Lung (tissue), 12 donors: ENCODE data around the gene TPI1. TPM values are rescaled to one million over a fixed set of nuclear protein-coding genes. Genes with fewer than 3 reads are reported as not detected.

Experiments used
- ATAC-seq: fragments of 200-7000 bp; cut with Tn5 transposase; one replicate; pipeline ENCODE4 v1.9.1; 2020; ENCODE audit warnings: moderate number of reproducible peaks; ENCODE audit not compliant: insufficient read depth, low FRiP score
- DNase-seq, 3 donors: peaks; one replicate each; pipeline ENCODE4 v3.0.0-alpha.2; 2013 to 2017
- H3K27ac ChIP-seq, 2 donors: one replicate each; pipeline ENCODE4 v1.5.1; 2013; ENCODE audit warnings: mild to moderate bottlenecking in 2 of 2, moderate library complexity in 2 of 2, control low read depth in 1 of 2, inconsistent platforms in 1 of 2, low read depth in 1 of 2, low read length in 1 of 2
- H3K27me3 ChIP-seq, 3 donors: one replicate each; pipeline ENCODE4 v1.5.1; 2013; ENCODE audit warnings: low read length in 2 of 3; ENCODE audit not compliant: control insufficient read depth in 3 of 3, insufficient read depth in 3 of 3
- H3K36me3 ChIP-seq, 4 donors: one replicate each; pipeline ENCODE4 v1.5.1; 2013; ENCODE audit warnings: low read length in 4 of 4, mild to moderate bottlenecking in 1 of 4, moderate library complexity in 1 of 4; ENCODE audit not compliant: control insufficient read depth in 4 of 4, insufficient read depth in 4 of 4
- H3K4me1 ChIP-seq, 5 donors: one replicate each; pipeline ENCODE4 v1.5.1; 2013; ENCODE audit warnings: low read length in 5 of 5, mild to moderate bottlenecking in 2 of 5, moderate library complexity in 1 of 5; ENCODE audit not compliant: control insufficient read depth in 5 of 5, insufficient read depth in 5 of 5
- H3K4me3 ChIP-seq: one replicate; pipeline ENCODE4 v1.5.1; 2013; ENCODE audit warnings: mild to moderate bottlenecking, control low read depth, moderate library complexity
- H3K9ac ChIP-seq, 2 donors: one replicate each; pipeline ENCODE4 v1.5.1; 2013; ENCODE audit warnings: low read length in 2 of 2, control low read depth in 1 of 2; ENCODE audit not compliant: insufficient read depth in 1 of 2
- H3K9me3 ChIP-seq, 4 donors: one replicate each; pipeline ENCODE4 v1.5.1; 2013; ENCODE audit warnings: low read length in 3 of 4, mild to moderate bottlenecking in 1 of 4, moderate library complexity in 1 of 4; ENCODE audit not compliant: control insufficient read depth in 4 of 4, insufficient read depth in 3 of 4
- WGBS, 2 donors: extraction: QIAGEN DNeasy Blood & Tissue Kit; methylation state at CpG; one replicate each; pipeline ENCODE4 v1.1.7; 2013; 5-methylcytosine and 5-hydroxymethylcytosine counted together
- polyA plus RNA-seq, 2 donors: library from polyadenylated mRNA; stranded (reverse); fragments of 200-250 nt; gene quantifications; one replicate each; pipeline ENCODE4 v1.2.1, GENCODE V29; 2013
- total RNA-seq, 2 donors: library from RNA; depleted of rRNA in 1 of 2; stranded (reverse); fragments of >200 nt in 1 of 2; gene quantifications; one replicate each; pipeline ENCODE4 v1.2.1, GENCODE V29; 2014 to 2021
- TF ChIP-seq, protein P1 (sequence below): IDR thresholded peaks from 2 replicates; pipeline ENCODE4 v1.5.1; 2012; ENCODE audit warnings: mild to moderate bottlenecking; ENCODE audit errors: control extremely low read depth, extremely low read depth
- donor health status: control.
- donor health status: control.
- donor health status: Bipolar disorder and iron deficiency.
- donor health status: healthy.
- donor health status: DM: yes; HTN: yes; CAD: no.

TPI1 gene
- total and polyA plus RNA-seq, 4 donors, result 256 to 1,097 (median 435) TPM

DNA sequence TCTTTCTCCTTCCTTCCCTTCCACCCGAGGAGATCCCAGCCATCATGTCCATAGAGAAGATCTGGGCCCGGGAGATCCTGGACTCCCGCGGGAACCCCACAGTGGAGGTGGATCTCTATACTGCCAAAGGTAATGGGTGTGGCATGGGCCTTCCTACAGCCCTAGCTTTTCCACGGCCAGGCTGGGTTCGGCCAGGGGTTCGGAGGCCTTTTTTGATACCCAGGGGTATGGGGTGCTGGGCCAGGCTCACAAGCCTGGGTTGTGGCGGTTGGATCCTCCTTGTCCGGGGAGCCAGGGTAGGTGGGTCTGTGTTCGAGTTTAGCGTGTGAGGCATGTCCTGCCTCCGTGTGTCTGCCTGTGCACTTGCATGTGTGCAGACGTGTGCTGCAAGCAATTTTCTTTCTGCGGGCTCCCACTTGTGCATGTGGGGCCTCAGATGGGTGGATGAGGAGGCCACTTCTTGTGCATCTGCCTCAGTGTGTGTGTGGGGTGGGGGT is 48.5 kb downstream of the TPI1 start:
- H3K9ac ChIP-seq, result no peak overlapping the region
- H3K9me3 ChIP-seq, result no peaks in the 10 kb centered on the region
- no peak overlapping the region for H3K4me3 ChIP-seq
- peaks cover 0 to 14% (median 11%) of the 10 kb centered on the region in 5 donors for H3K4me1 ChIP-seq
- peaks cover 0 to 7% (median 0%) of the 10 kb centered on the region in 4 donors for H3K36me3 ChIP-seq
- TF ChIP-seq, protein P1, sequence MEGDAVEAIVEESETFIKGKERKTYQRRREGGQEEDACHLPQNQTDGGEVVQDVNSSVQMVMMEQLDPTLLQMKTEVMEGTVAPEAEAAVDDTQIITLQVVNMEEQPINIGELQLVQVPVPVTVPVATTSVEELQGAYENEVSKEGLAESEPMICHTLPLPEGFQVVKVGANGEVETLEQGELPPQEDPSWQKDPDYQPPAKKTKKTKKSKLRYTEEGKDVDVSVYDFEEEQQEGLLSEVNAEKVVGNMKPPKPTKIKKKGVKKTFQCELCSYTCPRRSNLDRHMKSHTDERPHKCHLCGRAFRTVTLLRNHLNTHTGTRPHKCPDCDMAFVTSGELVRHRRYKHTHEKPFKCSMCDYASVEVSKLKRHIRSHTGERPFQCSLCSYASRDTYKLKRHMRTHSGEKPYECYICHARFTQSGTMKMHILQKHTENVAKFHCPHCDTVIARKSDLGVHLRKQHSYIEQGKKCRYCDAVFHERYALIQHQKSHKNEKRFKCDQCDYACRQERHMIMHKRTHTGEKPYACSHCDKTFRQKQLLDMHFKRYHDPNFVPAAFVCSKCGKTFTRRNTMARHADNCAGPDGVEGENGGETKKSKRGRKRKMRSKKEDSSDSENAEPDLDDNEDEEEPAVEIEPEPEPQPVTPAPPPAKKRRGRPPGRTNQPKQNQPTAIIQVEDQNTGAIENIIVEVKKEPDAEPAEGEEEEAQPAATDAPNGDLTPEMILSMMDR, result no peak
- DNase-seq (no peak), ATAC-seq (no peak)
- no peak overlapping the region for H3K27ac ChIP-seq
- WGBS, 2 donors, result 83 to 86% methylated on average over 14 of the region's 14 CpGs
- peaks cover 0 to 24% (median 13%) of the 10 kb centered on the region in 3 donors for H3K27me3 ChIP-seq

DNA sequence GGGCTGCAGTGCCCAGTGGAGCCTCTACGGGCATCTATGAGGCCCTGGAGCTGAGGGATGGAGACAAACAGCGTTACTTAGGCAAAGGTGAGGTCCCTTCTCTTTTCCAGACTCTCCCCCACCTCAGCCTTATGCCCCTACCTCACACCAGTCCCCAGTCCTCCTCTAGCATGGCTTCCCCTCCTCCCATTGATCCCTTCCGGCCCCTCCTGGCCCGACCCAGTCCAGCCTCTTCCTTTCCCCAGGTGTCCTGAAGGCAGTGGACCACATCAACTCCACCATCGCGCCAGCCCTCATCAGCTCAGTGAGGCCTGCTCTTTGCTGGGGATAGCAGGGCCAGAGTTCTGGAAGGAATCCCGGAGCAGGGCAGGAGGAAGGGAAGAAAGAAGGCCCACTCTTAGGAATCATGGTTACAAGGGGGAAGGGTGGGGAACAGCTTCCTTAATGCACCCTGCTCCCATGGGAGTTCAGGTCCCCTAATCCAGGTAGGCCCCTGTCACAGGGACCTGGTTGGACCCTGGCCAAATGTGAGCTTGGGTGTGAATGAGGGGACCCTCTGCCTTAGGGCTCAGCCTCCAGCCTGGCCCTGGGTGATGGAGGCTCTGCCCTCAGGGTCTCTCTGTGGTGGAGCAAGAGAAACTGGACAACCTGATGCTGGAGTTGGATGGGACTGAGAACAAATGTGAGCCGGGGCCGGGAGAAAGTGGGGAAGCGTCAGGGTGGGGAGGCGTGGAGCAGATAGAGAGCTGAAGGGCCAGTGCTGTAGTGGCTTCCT is 49.3 kb downstream of the TPI1 start:
- H3K27me3 ChIP-seq, result peaks cover 0 to 24% (median 13%) of the 10 kb centered on the region in 3 donors
- H3K36me3 ChIP-seq, result peaks cover 0 to 9% (median 0%) of the 10 kb centered on the region in 4 donors
- 93 to 98% methylated on average over 11 of the region's 11 CpGs for WGBS, 2 donors
- DNase-seq (no peak), ATAC-seq (no peak)
- H3K4me1 ChIP-seq, result peaks cover 0 to 14% (median 11%) of the 10 kb centered on the region in 5 donors
- TF ChIP-seq, protein P1, result no peak
- H3K9me3 ChIP-seq, result no peaks in the 10 kb centered on the region
- no peak overlapping the region for H3K4me3 ChIP-seq
- H3K9ac ChIP-seq, result no peak overlapping the region
- H3K27ac ChIP-seq, result no peak overlapping the region

DNA sequence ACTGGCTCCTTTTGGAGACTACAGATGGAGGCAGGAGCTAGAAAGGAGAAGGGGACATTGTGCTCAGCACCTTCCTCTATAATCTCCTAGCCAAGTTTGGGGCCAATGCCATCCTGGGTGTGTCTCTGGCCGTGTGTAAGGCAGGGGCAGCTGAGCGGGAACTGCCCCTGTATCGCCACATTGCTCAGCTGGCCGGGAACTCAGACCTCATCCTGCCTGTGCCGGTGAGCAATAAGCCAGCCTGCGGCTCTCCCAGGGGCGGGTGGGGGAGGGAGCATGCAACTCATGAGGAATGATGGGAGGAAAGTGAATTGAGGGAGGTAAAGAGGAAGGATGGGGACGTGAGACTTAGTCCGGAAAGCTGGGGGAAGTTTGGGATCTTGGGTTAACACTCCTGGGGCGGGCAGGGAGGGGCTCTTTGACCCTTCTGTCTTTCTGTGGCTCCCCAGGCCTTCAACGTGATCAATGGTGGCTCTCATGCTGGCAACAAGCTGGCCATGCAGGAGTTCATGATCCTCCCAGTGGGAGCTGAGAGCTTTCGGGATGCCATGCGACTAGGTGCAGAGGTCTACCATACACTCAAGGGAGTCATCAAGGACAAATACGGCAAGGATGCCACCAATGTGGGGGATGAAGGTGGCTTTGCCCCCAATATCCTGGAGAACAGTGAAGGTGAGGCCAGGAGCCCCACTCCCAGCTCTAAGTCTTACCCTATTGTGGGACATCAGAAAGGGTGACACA is 50.3 kb downstream of the TPI1 start:
- Histone ChIP-seq H3K9me3 (no peaks in the 10 kb centered on the region), H3K9ac (no peak overlapping the region), H3K27me3 (peaks cover 0 to 16% (median 13%) of the 10 kb centered on the region in 3 donors), H3K27ac (no peak overlapping the region), H3K4me3 (no peak overlapping the region), H3K4me1 (peaks cover 0 to 14% (median 11%) of the 10 kb centered on the region in 5 donors), H3K36me3 (peaks cover 0 to 11% (median 0%) of the 10 kb centered on the region in 4 donors)
- DNase-seq (no peak), ATAC-seq (no peak)
- 86 to 88% methylated on average over 14 of the region's 14 CpGs for WGBS, 2 donors
- TF ChIP-seq, protein P1, result no peak
